Astrocyte of the cerebellum (primary cell): ENCODE data around the gene DGCR8.

Source experiments
- DNase-seq: peaks from one replicate; pipeline ENCODE4 v3.0.0-alpha.2; 2011; ENCODE audit warnings: low read depth
- H3K4me3 ChIP-seq: 2 replicates; pipeline ENCODE4 v1.5.1; 2011; ENCODE audit warnings: mild to moderate bottlenecking, low read depth, low read length, moderate library complexity
- CTCF ChIP-seq: IDR thresholded peaks from 2 replicates; pipeline ENCODE4 v1.5.1; 2012; ENCODE audit warnings: low read length, low read depth, moderate library complexity, mild to moderate bottlenecking; ENCODE audit errors: missing control alignments
- in situ Hi-C: cut with HindIII; loops from 2 replicates; pipeline ENCODE4 v1.10.0; 2017; ENCODE audit warnings: low sequenced_read_pairs

DGCR8 gene

GRCh38 chr22:20149257-20150250 is 69.5 kb downstream of the DGCR8 start:
- in situ Hi-C loops = no loop called here
- no peak for DNase-seq
- TF ChIP-seq CTCF = no peak
- no peak overlapping the region for H3K4me3 ChIP-seq

GRCh38 chr22:20150381-20151275 is 70.6 kb downstream of the DGCR8 start, which contains the start of gene CCDC188:
Gene CCDC188, minus strand, starts transcription at chr22:20151055. Its CDS starts 69 bp downstream, at chr22:20150986.
- DNase-seq = no peak
- TF ChIP-seq CTCF = no peak
- in situ Hi-C loops = no loop called here
- H3K4me3 ChIP-seq = no peak within 1 kb of the TSS

- in situ Hi-C loops = no loop called here
- TF ChIP-seq CTCF = no peak
- no peak overlapping the region for H3K4me3 ChIP-seq
- DNase-seq = no peak
These were observed 71.2 kb downstream of the DGCR8 start for GRCh38 chr22:20151276-20151588.

DNA sequence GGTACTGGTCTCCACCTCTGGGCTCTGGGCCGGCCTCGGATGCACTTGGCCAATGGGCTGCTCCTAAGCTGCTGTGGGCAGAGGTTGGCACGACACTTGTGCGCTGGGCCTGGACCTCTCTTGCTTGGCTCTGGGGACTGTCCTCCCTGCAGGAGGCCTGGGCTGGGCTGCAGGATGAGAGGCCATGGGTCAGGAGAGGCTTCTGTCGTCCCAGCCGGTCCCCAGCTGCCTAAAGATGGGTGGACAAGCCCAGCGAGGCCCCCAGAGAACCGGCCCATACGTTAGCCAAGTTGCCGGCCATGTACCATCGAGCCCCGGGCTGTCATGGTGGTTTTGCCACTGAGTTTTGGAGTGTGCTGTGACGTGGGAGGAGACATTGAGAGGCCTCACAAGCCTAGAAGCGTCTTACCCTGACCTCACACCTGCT is 72.4 kb downstream of the DGCR8 start:
- in situ Hi-C loops = no loop called here
- no peak for DNase-seq
- no peak overlapping the region for H3K4me3 ChIP-seq

DNA sequence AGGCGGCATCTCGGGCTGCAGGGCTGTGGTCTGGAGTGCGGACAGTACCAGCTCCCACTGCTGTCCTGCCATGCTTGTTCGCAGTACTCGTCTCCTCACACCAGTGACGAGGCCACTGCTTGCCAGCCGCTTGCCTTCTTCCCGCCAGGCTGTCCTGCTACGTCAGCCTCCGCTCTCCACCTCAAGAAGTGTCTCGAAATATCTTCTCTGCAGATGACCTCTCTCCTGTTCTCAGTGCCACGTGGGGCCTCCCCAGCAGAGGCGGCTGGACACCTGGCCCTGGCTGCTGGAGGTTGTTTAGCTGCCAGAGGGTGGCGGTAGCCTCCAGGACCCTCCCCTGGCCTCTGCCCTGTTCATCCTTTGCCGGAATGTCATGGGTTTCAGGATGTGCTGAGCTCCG is 73.9 kb downstream of the DGCR8 start:
- TF ChIP-seq CTCF = no peak
- in situ Hi-C loops = no loop called here
- H3K4me3 ChIP-seq = no peak overlapping the region
- DNase-seq = no peak

More for the DNA sequence above, 72.4 kb downstream of the DGCR8 start:
- TF ChIP-seq CTCF = no peak

DNA sequence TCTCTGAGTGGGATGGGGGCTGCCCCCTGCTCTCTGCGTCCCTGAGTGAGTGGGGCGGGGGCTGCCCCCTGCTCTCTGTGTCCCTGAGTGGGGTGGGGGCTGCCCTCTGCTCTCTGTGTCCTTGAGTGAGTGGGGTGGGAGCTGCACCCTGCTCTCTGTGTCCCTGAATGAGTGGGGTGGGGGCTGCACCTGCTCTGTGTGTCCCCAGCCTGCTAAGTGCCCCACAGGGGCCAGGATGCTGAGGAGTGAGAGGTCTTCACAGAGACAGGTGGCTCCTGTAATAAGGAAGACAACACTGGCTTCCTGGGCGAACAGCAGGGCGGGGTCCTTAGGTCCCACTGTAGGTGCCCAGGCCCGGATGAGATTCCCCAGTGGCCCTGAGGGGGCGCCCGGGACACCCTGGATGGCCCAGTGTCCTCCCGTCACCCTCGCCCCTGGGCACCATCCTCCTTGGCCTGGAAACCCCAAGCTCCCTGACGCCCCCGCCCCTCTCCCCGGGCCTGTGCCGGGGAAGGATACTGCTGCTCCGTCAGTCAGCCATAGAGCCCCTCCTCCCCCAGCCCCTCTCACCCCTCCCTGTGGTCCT is 74.7 kb downstream of the DGCR8 start:
- peak overlapping the region; percentile 38 for H3K4me3 ChIP-seq
- peak; percentile 41 for TF ChIP-seq CTCF
- no peak for DNase-seq
- in situ Hi-C loops = no loop called here
